Posterior vena cava (tissue), 2 donors: ENCODE measurements around the gene ELFN1. TPM values are rescaled to one million over a fixed set of nuclear protein-coding genes. Genes with fewer than 3 reads are reported as not detected.

Source experiments
- DNase-seq: peaks from one replicate; pipeline ENCODE4 v3.0.0-alpha.2; 2020; ENCODE audit warnings: low spot score
- intact Hi-C, 2 donors: fragments of 100-400 bp; cut with DNase I; formaldehyde crosslinking; loops; one replicate each; pipeline versions ENCODE4 v1.14.1 to v1.14.2; 2022 to 2023
- total RNA-seq, 2 donors: library from RNA; stranded (reverse); fragmentation: NEBNext Ultra II Directional; extraction: Animal tissue kit (Norgen Biotek cat#: 25700); gene quantifications; one replicate each; pipeline ENCODE4 v1.2.1, GENCODE V29; 2021
- donor health status: DM: yes; HTN: yes; CAD: no.
- donor health status: DM: yes; HTN: yes; CAD: no.

ELFN1 gene
- total RNA-seq, 2 donors from 2014 or later, result 1.2 to 1.8 TPM

- intact Hi-C loops, result no loop called here
These were observed 15.0 kb downstream of the ELFN1 start for GRCh38 chr7:1685000-1685624.

GRCh38 chr7:1688542-1688941 is 18.5 kb downstream of the ELFN1 start:
- intact Hi-C loops, result no loop called here
- no peak for DNase-seq

More at GRCh38 chr7:1685000-1685624, 15.0 kb downstream of the ELFN1 start:
- DNase-seq, result no peak

- intact Hi-C loops, result no loop called here
- DNase-seq, result peak; percentile 57
These were observed 19.2 kb downstream of the ELFN1 start for GRCh38 chr7:1689311-1689710.

GRCh38 chr7:1690359-1690958 is 20.4 kb downstream of the ELFN1 start:
- intact Hi-C loops, result no loop called here
- DNase-seq, result no peak

GRCh38 chr7:1691096-1691495 is 21.0 kb downstream of the ELFN1 start:
- intact Hi-C loops, result no loop called here
- DNase-seq, result peak; percentile 58

- intact Hi-C loops, result no loop called here
- DNase-seq, result peak; percentile 66
These were observed 21.8 kb downstream of the ELFN1 start for GRCh38 chr7:1691601-1692514.

- intact Hi-C loops, result no loop called here
- DNase-seq, result peak; percentile 72
These were observed 22.7 kb downstream of the ELFN1 start for GRCh38 chr7:1692515-1693418.

- peak; percentile 69 for DNase-seq
- intact Hi-C loops, result no loop called here
These were observed 23.4 kb downstream of the ELFN1 start for GRCh38 chr7:1693419-1693990.

- peak; percentile 69 for DNase-seq
- intact Hi-C loops, result no loop called here
These were observed 24.0 kb downstream of the ELFN1 start for GRCh38 chr7:1693991-1694524.

GRCh38 chr7:1694611-1695511 is 24.8 kb downstream of the ELFN1 start:
- DNase-seq, result peak; percentile 78
- intact Hi-C loops, result no loop called here

- intact Hi-C loops, result no loop called here
- DNase-seq, result peak; percentile 50
These were observed 25.9 kb downstream of the ELFN1 start for GRCh38 chr7:1695800-1696454.

GRCh38 chr7:1696671-1697498 is 26.8 kb downstream of the ELFN1 start:
- intact Hi-C loops, result no loop called here
- peak; percentile 78 for DNase-seq

- DNase-seq, result no peak
- intact Hi-C loops, result no loop called here
These were observed 27.5 kb downstream of the ELFN1 start for GRCh38 chr7:1697499-1698125.

GRCh38 chr7:1698201-1698600 is 28.1 kb downstream of the ELFN1 start:
- DNase-seq, result peak; percentile 40
- intact Hi-C loops, result no loop called here

GRCh38 chr7:1698951-1699350 is 28.9 kb downstream of the ELFN1 start:
- intact Hi-C loops, result no loop called here

GRCh38 chr7:1700086-1700485 is 30.0 kb downstream of the ELFN1 start:
- intact Hi-C loops, result no loop called here
- DNase-seq, result peak; percentile 34

More at GRCh38 chr7:1698951-1699350, 28.9 kb downstream of the ELFN1 start:
- DNase-seq, result no peak
